Gastrocnemius medialis (tissue), 4 donors: ENCODE results near the gene BOLA3. TPM values are rescaled to one million over a fixed set of nuclear protein-coding genes. Genes with fewer than 3 reads are reported as not detected.
"Not testable (repeated sequence)": the region's sequence is repeated elsewhere in the genome, so short reads cannot be mapped to it uniquely, and the experiment has no call there.

Experiments
- ATAC-seq, 2 donors: fragments of 150-250 bp; one replicate each; pipeline ENCODE4 v1.9.1; 2016
- DNase-seq, 2 donors: peaks; one replicate each; pipeline ENCODE4 v3.0.0-alpha.2; 2019
- H3K27ac ChIP-seq, 4 donors: fragments of 200-600 bp; sonication (generic); 1 replicate in 1 of 4; 2 replicates in 3 of 4; pipeline ENCODE4 v1.5.1; 2016 to 2018; ENCODE audit warnings: mild to moderate bottlenecking in 2 of 4, moderate library complexity in 1 of 4
- H3K27me3 ChIP-seq, 3 donors: fragments of 200-600 bp; sonication (generic) in 2 of 3; 1 replicate in 1 of 3; 2 replicates in 2 of 3; pipeline versions ENCODE4 v1.5.1 to v1.6.0; 2016 to 2019; ENCODE audit warnings: mild to moderate bottlenecking in 1 of 3, moderate library complexity in 1 of 3
- H3K36me3 ChIP-seq, 2 donors: fragments of 200-600 bp; sonication (generic) in 1 of 2; one replicate each; pipeline ENCODE4 v1.5.1; 2017 to 2018
- H3K4me1 ChIP-seq, 2 donors: fragments of 200-600 bp; sonication (generic) in 1 of 2; one replicate each; pipeline ENCODE4 v1.5.1; 2016 to 2017; ENCODE audit warnings: mild to moderate bottlenecking in 2 of 2
- H3K4me3 ChIP-seq, 4 donors: fragments of 200-600 bp; sonication (generic) in 3 of 4; 1 replicate in 1 of 4; 2 replicates in 3 of 4; pipeline ENCODE4 v1.5.1; 2016 to 2019; ENCODE audit warnings: mild to moderate bottlenecking in 2 of 4
- H3K9me3 ChIP-seq, 3 donors: fragments of 200-600 bp; sonication (generic) in 2 of 3; 1 replicate in 1 of 3; 2 replicates in 2 of 3; pipeline ENCODE4 v1.5.1; 2016 to 2019
- POLR2A ChIP-seq, 2 donors: fragments of 450-650 bp; IDR thresholded peaks; one replicate each; pipeline ENCODE4 v1.6.1; 2017; ENCODE audit warnings: antibody characterized with exemption in 2 of 2, mild to moderate bottlenecking in 2 of 2, moderate library complexity in 2 of 2
- in situ Hi-C, 4 donors: fragments of 200-750 bp; cut with MboI; loops; one replicate each; pipeline versions ENCODE4 v1.15.0 to v1.8.0; 2017; ENCODE audit warnings: low sequenced_read_pairs in 4 of 4
- intact Hi-C: fragments of 100-400 bp; cut with DNase I; formaldehyde crosslinking; loops from one replicate; pipeline ENCODE4 v1.15.1; 2023; ENCODE audit warnings: low total_unique reads
- total RNA-seq, 4 donors: library from RNA; depleted of rRNA; stranded (reverse); fragments of >200 nt; gene quantifications; one replicate each; pipeline versions ENCODE4 v1.1.0 to v1.2.3, GENCODE V29; 2016
- TF ChIP-seq, protein P1 (sequence below), 5 experiments: fragments of 450-650 bp in 3 of 5; fragments of 200-600 bp in 2 of 5; sonication (generic) in 2 of 5; IDR thresholded peaks in 4 of 5; conservative IDR thresholded peaks in 1 of 5; 1 replicate in 4 of 5; 2 replicates in 1 of 5; pipeline ENCODE4 v1.5.1; 2016 to 2019; ENCODE audit warnings: antibody characterized with exemption in 5 of 5, mild to moderate bottlenecking in 3 of 5, moderate library complexity in 3 of 5

The BOLA3 gene
- total RNA-seq, 4 donors from 2014 or later, result 32.2 to 114 (median 69.5) TPM

DNA sequence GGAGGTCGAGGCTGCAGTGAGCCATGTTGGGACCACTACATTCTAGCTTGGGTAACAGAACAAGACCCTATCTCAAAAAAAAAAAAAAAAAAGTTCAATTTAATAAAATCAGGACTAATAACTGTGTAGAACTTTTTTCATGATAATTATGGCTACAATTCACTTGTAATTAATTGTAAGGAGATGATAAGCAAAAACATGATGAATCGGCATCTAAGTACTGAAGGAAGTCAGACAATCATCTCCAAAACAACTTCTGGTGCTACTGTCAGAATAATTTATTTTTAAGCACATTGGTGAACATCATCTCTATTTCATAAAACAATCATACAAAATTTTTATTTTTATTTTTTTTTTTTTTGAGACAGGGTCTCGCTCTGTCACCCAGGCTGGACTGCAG, 41.0 kb upstream of the BOLA3 start:
- in situ Hi-C loops, result no loop called here
- Histone ChIP-seq H3K4me1 (peaks cover 3 to 9% of the 10 kb centered on the region in 2 donors), H3K9me3 (no peaks in the 10 kb centered on the region), H3K27me3 (no peaks in the 10 kb centered on the region), H3K36me3 (no peaks in the 10 kb centered on the region), H3K27ac (no peak overlapping the region), H3K4me3 (no peak overlapping the region)
- intact Hi-C loops, result no loop called here
- no peak for DNase-seq
- TF ChIP-seq POLR2A (IDR thresholded peaks at IDR 0.05), result no peak
- TF ChIP-seq, protein P1, sequence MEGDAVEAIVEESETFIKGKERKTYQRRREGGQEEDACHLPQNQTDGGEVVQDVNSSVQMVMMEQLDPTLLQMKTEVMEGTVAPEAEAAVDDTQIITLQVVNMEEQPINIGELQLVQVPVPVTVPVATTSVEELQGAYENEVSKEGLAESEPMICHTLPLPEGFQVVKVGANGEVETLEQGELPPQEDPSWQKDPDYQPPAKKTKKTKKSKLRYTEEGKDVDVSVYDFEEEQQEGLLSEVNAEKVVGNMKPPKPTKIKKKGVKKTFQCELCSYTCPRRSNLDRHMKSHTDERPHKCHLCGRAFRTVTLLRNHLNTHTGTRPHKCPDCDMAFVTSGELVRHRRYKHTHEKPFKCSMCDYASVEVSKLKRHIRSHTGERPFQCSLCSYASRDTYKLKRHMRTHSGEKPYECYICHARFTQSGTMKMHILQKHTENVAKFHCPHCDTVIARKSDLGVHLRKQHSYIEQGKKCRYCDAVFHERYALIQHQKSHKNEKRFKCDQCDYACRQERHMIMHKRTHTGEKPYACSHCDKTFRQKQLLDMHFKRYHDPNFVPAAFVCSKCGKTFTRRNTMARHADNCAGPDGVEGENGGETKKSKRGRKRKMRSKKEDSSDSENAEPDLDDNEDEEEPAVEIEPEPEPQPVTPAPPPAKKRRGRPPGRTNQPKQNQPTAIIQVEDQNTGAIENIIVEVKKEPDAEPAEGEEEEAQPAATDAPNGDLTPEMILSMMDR (IDR thresholded peaks at IDR 0.05 in 4 of 5, conservative IDR thresholded peaks at IDR 0.05 in 1 of 5), result no peak
- no peak for ATAC-seq

DNA sequence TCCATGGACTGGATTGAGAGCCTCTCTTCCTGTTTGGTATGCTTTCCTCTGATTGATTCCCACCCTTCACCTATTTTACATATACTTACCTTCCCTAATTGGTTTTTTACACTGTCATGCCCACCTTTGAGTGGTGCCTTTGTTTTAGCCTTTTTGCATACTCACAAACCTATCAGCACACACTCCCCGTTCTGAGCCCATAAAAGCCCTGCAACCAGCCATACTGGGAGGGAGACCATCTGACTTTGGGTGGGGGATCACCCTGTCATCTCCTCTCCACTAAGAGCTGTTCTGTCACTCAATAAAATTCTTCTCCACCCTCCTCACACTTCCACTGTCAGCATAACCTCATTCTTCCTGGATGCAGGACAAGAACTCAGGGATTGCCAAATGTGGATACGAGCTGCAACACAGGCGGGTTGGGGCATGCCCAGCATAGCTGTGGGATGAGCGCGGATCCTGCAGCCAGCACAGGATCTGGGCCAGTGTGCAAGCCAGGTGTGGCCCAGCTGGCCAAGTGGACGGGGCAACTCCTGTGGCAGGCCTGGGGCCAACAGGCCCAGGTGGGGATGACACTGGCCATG, 40.4 kb upstream of the BOLA3 start:
- H3K27me3 ChIP-seq, result no peaks in the 10 kb centered on the region
- no peak for TF ChIP-seq POLR2A (IDR thresholded peaks at IDR 0.05)
- TF ChIP-seq, protein P1 (IDR thresholded peaks at IDR 0.05 in 4 of 5, conservative IDR thresholded peaks at IDR 0.05 in 1 of 5), result no peak
- H3K4me1 ChIP-seq, result peaks cover 3 to 9% of the 10 kb centered on the region in 2 donors
- H3K9me3 ChIP-seq, result no peaks in the 10 kb centered on the region
- in situ Hi-C loops (no loop called here), intact Hi-C loops (no loop called here)
- H3K27ac ChIP-seq, result peak overlapping the region in 1 of 4 donors; percentile 18
- peak; percentile 18 to 73 for DNase-seq
- ATAC-seq, result peak; percentile 89 to 96
- H3K4me3 ChIP-seq, result no peak overlapping the region
- no peaks in the 10 kb centered on the region for H3K36me3 ChIP-seq

DNA sequence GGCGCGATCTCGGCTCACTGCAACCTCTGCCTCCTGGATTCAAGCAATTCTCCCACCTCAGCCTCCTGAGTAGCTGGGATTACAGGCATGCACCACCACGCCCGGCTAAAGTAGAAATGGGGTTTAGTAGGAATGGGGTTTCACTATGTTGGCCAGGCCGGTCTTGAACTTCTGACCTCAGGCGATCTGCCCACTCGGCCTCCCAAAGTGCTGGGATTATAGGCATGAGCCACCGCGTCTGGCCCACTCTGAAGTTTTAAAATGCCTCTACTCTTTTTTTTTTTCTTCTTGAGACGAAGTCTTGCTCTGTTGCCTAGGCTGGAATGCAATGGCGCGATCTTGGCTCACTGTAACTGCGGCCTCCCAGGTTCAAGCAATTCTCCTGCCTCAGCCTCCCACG, 39.0 kb upstream of the BOLA3 start:
- H3K27me3 ChIP-seq, DNase-seq, in situ Hi-C loops, H3K27ac ChIP-seq, H3K4me3 ChIP-seq, H3K9me3 ChIP-seq, ATAC-seq, H3K4me1 ChIP-seq, intact Hi-C loops, H3K36me3 ChIP-seq: not testable (repeated sequence)

DNA sequence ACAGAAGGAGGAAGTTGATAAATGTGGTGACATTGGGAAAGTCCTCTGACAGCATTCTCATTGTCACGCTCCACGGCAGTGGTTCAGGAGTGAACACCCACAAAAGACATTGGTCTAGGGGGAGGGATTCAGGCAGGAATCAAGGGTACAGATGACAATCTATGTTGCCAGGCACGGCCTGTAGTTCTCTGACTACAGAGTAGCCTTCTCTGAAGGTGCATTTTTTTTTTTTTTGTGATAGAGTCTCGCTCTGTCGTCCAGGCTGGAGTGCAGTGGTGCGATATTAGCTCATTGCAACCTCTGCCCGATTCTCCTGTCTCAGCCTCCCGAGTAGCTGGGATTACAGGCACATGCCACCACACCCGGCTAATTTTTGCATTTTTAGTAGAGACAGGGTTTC, 38.3 kb upstream of the BOLA3 start:
- Histone ChIP-seq H3K27ac (no peak overlapping the region), H3K4me1 (peaks cover 3 to 9% of the 10 kb centered on the region in 2 donors), H3K27me3 (no peaks in the 10 kb centered on the region), H3K4me3 (no peak overlapping the region), H3K9me3 (no peaks in the 10 kb centered on the region), H3K36me3 (no peaks in the 10 kb centered on the region)
- in situ Hi-C loops (no loop called here), intact Hi-C loops (no loop called here)
- peak; percentile 11 to 23 for DNase-seq
- ATAC-seq, result no peak
- no peak for TF ChIP-seq POLR2A (IDR thresholded peaks at IDR 0.05)
- TF ChIP-seq, protein P1 (IDR thresholded peaks at IDR 0.05 in 4 of 5, conservative IDR thresholded peaks at IDR 0.05 in 1 of 5), result no peak

DNA sequence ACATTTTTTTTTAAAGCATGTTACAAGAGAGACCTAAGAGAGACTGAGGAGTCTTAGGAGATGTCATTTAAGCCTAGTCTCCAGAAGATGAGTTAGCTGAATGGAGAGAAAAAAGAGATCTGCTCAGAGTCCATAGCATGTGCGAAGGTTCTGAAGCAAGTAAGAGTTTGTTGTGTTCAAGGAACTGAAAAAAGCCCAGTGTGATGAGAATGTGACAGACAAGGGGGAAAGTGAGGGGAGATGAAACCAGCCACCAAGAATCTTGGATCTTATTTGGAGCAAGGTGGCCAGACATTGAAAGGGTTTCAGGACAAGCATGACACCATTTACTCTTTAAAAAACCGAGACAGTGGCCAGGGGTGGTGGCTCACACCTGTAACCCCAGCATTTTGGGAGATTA, 36.2 kb upstream of the BOLA3 start:
- no peak for TF ChIP-seq POLR2A (IDR thresholded peaks at IDR 0.05)
- TF ChIP-seq, protein P1 (IDR thresholded peaks at IDR 0.05 in 4 of 5, conservative IDR thresholded peaks at IDR 0.05 in 1 of 5), result no peak
- Histone ChIP-seq H3K9me3 (no peaks in the 10 kb centered on the region), H3K27ac (no peak overlapping the region), H3K4me3 (no peak overlapping the region), H3K27me3 (no peaks in the 10 kb centered on the region), H3K36me3 (no peaks in the 10 kb centered on the region), H3K4me1 (peaks cover 3 to 9% of the 10 kb centered on the region in 2 donors)
- intact Hi-C loops, result no loop called here
- in situ Hi-C loops, result no loop called here
- DNase-seq (no peak), ATAC-seq (no peak)
